ENCODE data around the gene PCSK6. TPM values are rescaled to one million over a fixed set of nuclear protein-coding genes. Genes with fewer than 3 reads are reported as not detected.

PCSK6 gene
- total and polyA plus RNA-seq, 2 of the 8 experiments (the other 6 are each of a cell fraction or from before 2014, with no cell fraction given): 1.9 to 4.0 TPM

DNA sequence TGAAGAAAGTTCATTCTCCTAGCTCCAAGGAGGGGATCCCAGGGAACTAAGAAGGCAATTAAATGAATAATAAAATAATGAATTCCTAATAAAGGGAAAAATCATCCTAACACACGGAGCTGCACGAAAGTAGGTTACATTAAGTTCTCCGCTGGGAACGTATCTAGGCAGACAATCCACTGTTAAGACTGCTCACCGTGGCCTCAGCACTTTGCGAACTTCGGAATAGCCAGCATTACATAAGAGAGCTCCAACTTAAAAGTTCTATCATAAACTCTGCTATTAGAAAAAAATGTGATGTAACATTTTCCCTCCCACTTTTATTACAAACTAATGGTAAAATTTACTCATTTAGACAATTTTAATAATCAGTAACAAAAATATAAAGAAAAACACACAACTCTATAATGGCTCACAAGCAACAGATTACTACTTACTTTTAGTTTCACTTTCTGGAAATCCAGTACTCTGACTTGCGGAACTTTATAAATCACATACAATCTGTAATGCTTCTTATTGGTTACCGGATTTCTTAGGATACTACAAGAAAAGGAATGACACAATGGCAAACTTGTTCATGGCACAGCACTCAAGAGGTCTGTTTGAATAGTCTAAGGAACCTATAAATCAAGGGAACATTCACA is 202.9 kb downstream of the PCSK6 start:
- ChIA-PET POLR2A (ENCODE audit: partially characterized antibody) (interaction anchor here (1.9 kb wide), 1 partner anchor 8 kb away, joined by 5 read pairs; the partner anchor contains the start of gene SNRPA1), CTCF (ENCODE audit: partially characterized antibody) (interaction anchor here (0.9 to 2.6 kb wide), 11 partner anchors 8 to 368 kb away, joined by 3 to 7 read pairs (median 4); partner anchors contain the start of gene SNRPA1)
- H4K5ac ChIP-seq (ENCODE audit: insufficient read length, low read depth, low read length): no peak overlapping the region
- no peak overlapping the region for H3K23ac ChIP-seq (ENCODE audit: insufficient read length)
- H2BK15ac ChIP-seq (ENCODE audit: low read length): no peak overlapping the region
- H4K20me1 ChIP-seq (replicated peaks in 1 of 2; ENCODE audit: control insufficient read depth in 1 of 2, insufficient read depth in 2 of 2, low read length in 2 of 2): peaks cover 4% of the 10 kb centered on the region in 2 experiments
- no peaks in the 10 kb centered on the region for H3K23me2 ChIP-seq (ENCODE audit: low read depth, low read length)
- H2BK120ac ChIP-seq (replicated peaks; ENCODE audit: low read depth, low read length): no peak overlapping the region
- H3K56ac ChIP-seq (replicated peaks; ENCODE audit: insufficient read length, low read depth, low read length): no peak overlapping the region
- H3K79me2 ChIP-seq (ENCODE audit: control insufficient read depth in 1 of 2, insufficient read depth in 2 of 2, low read length in 2 of 2): peaks cover 10 to 37% of the 10 kb centered on the region in 2 experiments
- TF ChIP-seq SP2 (IDR thresholded peaks at IDR 0.05; ENCODE audit: low read length) (no peak), HDAC2 (IDR thresholded peaks at IDR 0.05; ENCODE audit: borderline replicate concordance in 1 of 2, low read depth in 2 of 2, low read length in 2 of 2) (no peak), CBX5 (IDR thresholded peaks at IDR 0.05; ENCODE audit: low read depth, low read length) (no peak), FOSL1 (IDR thresholded peaks at IDR 0.05; ENCODE audit: insufficient read depth, low read depth, low read length) (no peak), RBBP5 (IDR thresholded peaks at IDR 0.05; ENCODE audit: borderline replicate concordance, low read depth, low read length) (no peak), SIX5 (IDR thresholded peaks at IDR 0.05; ENCODE audit: low read depth, low read length) (no peak), CREB1 (IDR thresholded peaks at IDR 0.05) (no peak), BRCA1 (IDR thresholded peaks at IDR 0.05; ENCODE audit: low read depth, low read length) (no peak)
- no peaks in the 10 kb centered on the region for H3K9me3 ChIP-seq (ENCODE audit: insufficient read depth in 2 of 2, low read depth in 1 of 2, low read length in 1 of 2)
- no peaks in the 10 kb centered on the region for H3K27me3 ChIP-seq (replicated peaks in 1 of 4; ENCODE audit: control insufficient read depth in 3 of 4, extremely low read depth in 1 of 4, insufficient read depth in 3 of 4, low read length in 3 of 4)
- no peak overlapping the region for H2BK20ac ChIP-seq (ENCODE audit: low read length)
- H3K4me1 ChIP-seq (replicated peaks in 1 of 4; ENCODE audit: control insufficient read depth in 3 of 4, insufficient read depth in 4 of 4, low read length in 3 of 4): no peaks in the 10 kb centered on the region
- H3K14ac ChIP-seq (ENCODE audit: insufficient read length): no peak overlapping the region
- H4K8ac ChIP-seq (ENCODE audit: extremely low read depth, insufficient read depth, low read length): no peak overlapping the region
- 97% methylated on average over 9 of the region's 9 CpGs; no CpG with 5 or more reads in 1 of the 2 experiments for WGBS, 2 experiments (ENCODE audit: extremely low coverage in 1 of 2, insufficient coverage in 1 of 2, insufficient read length in 1 of 2, insufficient replicate concordance in 2 of 2, low coverage in 1 of 2, low lambda C conversion rate in 2 of 2, missing lambda C conversion rate in 1 of 2)
- no peak overlapping the region for H3K4ac ChIP-seq (replicated peaks; ENCODE audit: insufficient read length, low read depth, low read length)
- H2BK12ac ChIP-seq (ENCODE audit: low read depth, low read length): no peak overlapping the region
- no peak overlapping the region for H3K4me3 ChIP-seq (ENCODE audit: extremely low read depth in 1 of 4, insufficient read depth in 2 of 4, low read depth in 3 of 4, low read length in 4 of 4)
- no peak overlapping the region for H2AK5ac ChIP-seq (ENCODE audit: low read depth, low read length)
- H3K36me3 ChIP-seq (ENCODE audit: control insufficient read depth in 2 of 4, insufficient read depth in 4 of 4, low read length in 3 of 4): peaks cover 32 to 68% (median 52%) of the 10 kb centered on the region in 4 experiments
- no peak for DNase-seq (ENCODE audit: low read depth in 1 of 2, low spot score in 2 of 2)
- no peak overlapping the region for H4K91ac ChIP-seq (replicated peaks; ENCODE audit: insufficient read length, low read length)
- no peak overlapping the region for H3K27ac ChIP-seq (ENCODE audit: low read depth, low read length)
- no peak overlapping the region for H2BK5ac ChIP-seq (ENCODE audit: low read depth, low read length)
- no peak overlapping the region for H3K9ac ChIP-seq (replicated peaks in 1 of 4; ENCODE audit: extremely low read depth in 1 of 4, low read depth in 3 of 4, low read length in 3 of 4)
- H3K18ac ChIP-seq (ENCODE audit: extremely low read depth, low read length): no peak overlapping the region
- FAIRE-seq: no peak
- H3K4me2 ChIP-seq (ENCODE audit: insufficient read depth in 1 of 2, low read depth in 2 of 2, low read length in 2 of 2): no peak overlapping the region
- H3K79me1 ChIP-seq (ENCODE audit: low read depth, low read length): no peaks in the 10 kb centered on the region; the same call in 1 of the 2 replicates
- no peak overlapping the region for H2AFZ ChIP-seq (ENCODE audit: low read length)

Measured in H1 (cell line).